Ascending aorta (tissue), 2 donors: Measurements from ENCODE around the gene FAM81A. TPM values are rescaled to one million over a fixed set of nuclear protein-coding genes. Genes with fewer than 3 reads are reported as not detected.

Source experiments
- DNase-seq, 2 donors: peaks; one replicate each; pipeline ENCODE4 v3.0.0-alpha.2; 2019; ENCODE audit warnings: low spot score in 2 of 2
- H3K27ac ChIP-seq, 2 donors: fragments of 200-600 bp; sonication (generic); one replicate each; pipeline ENCODE4 v1.5.1; 2016 to 2017; ENCODE audit warnings: mild to moderate bottlenecking in 1 of 2
- H3K27me3 ChIP-seq: fragments of 200-600 bp; sonication (generic); one replicate; pipeline ENCODE4 v1.5.1; 2017
- H3K36me3 ChIP-seq, 2 donors: fragments of 200-600 bp; sonication (generic); one replicate each; pipeline ENCODE4 v1.5.1; 2016
- H3K4me1 ChIP-seq, 2 donors: fragments of 200-600 bp; sonication (generic); one replicate each; pipeline ENCODE4 v1.5.1; 2016 to 2017; ENCODE audit warnings: mild to moderate bottlenecking in 1 of 2
- H3K4me3 ChIP-seq, 2 donors: fragments of 200-600 bp; sonication (generic); one replicate each; pipeline ENCODE4 v1.5.1; 2016 to 2017; ENCODE audit warnings: mild to moderate bottlenecking in 1 of 2
- H3K9me3 ChIP-seq, 2 donors: fragments of 200-600 bp; sonication (generic); one replicate each; pipeline ENCODE4 v1.5.1; 2016
- CTCF ChIP-seq, 3 experiments: fragments of 200-600 bp in 2 of 3; fragments of 450-650 bp in 1 of 3; sonication (generic) in 2 of 3; IDR thresholded peaks; one replicate each; pipeline ENCODE4 v1.5.1; 2016 to 2019; ENCODE audit warnings: antibody characterized with exemption in 3 of 3, mild to moderate bottlenecking in 1 of 3, moderate library complexity in 1 of 3
- intact Hi-C: fragments of 100-400 bp; cut with DNase I; formaldehyde crosslinking; loops from one replicate; pipeline ENCODE4 v1.15.1; 2023
- total RNA-seq: library from RNA; depleted of rRNA; stranded (reverse); fragments of >200 nt; gene quantifications from one replicate; pipeline ENCODE4 v1.1.0, GENCODE V29; 2016

FAM81A gene
- total RNA-seq, 1 donor from 2014 or later = not detected

- no peak for DNase-seq
- no peak for TF ChIP-seq CTCF (IDR thresholded peaks at IDR 0.05)
- H3K9me3 ChIP-seq = peaks cover 0 to 7% of the 10 kb centered on the region in 2 donors
- no peaks in the 10 kb centered on the region for H3K4me1 ChIP-seq
- intact Hi-C loops = no loop called here
- H3K27ac ChIP-seq = no peak overlapping the region
- no peaks in the 10 kb centered on the region for H3K36me3 ChIP-seq
- H3K27me3 ChIP-seq = no peaks in the 10 kb centered on the region
- no peak overlapping the region for H3K4me3 ChIP-seq
These were observed 132.3 kb downstream of the FAM81A start for GRCh38 chr15:59570315-59570714.

- intact Hi-C loops = no loop called here
- no peak for TF ChIP-seq CTCF (IDR thresholded peaks at IDR 0.05)
- DNase-seq = no peak
- Histone ChIP-seq H3K36me3 (no peaks in the 10 kb centered on the region), H3K27me3 (no peaks in the 10 kb centered on the region), H3K4me1 (no peaks in the 10 kb centered on the region), H3K4me3 (no peak overlapping the region), H3K27ac (no peak overlapping the region), H3K9me3 (no peaks in the 10 kb centered on the region)
These were observed 133.6 kb downstream of the FAM81A start for GRCh38 chr15:59571606-59572005.

Other genes with a start within 250 kb of the FAM81A start
- not detected for gene LDHAL6B, start 231.3 kb upstream of the FAM81A start, total RNA-seq
- 48.0 TPM for gene MYO1E, start 65.3 kb upstream of the FAM81A start, total RNA-seq
- not detected for gene GCNT3, start 173.6 kb downstream of the FAM81A start, total RNA-seq
- gene GTF2A2, start 219.3 kb downstream of the FAM81A start, total RNA-seq = 1.4 TPM